Suprapubic skin (tissue), 3 donors: Measurements from ENCODE around the gene SRM.

ENCODE experiments used
- CTCF ChIP-seq, 2 donors: fragments of 200-600 bp in 1 of 2; fragments of 450-650 bp in 1 of 2; sonication (generic) in 1 of 2; IDR thresholded peaks; one replicate each; pipeline ENCODE4 v1.5.1; 2016 to 2019; ENCODE audit warnings: antibody characterized with exemption in 2 of 2, mild to moderate bottlenecking in 1 of 2, moderate library complexity in 1 of 2
- EP300 ChIP-seq: sonication (generic); formaldehyde crosslinking; IDR thresholded peaks from one replicate; pipeline ENCODE4 v1.6.1; 2017; ENCODE audit warnings: antibody characterized with exemption

GRCh38 chr1:11053758-11054137, 6.1 kb downstream of the SRM start:
- TF ChIP-seq EP300 (no peak), CTCF (IDR thresholded peaks at IDR 0.05) (no peak)
